Upper lobe of left lung (tissue), 6 donors: Measurements from ENCODE around the gene NEO1. TPM values are rescaled to one million over a fixed set of nuclear protein-coding genes. Genes with fewer than 3 reads are reported as not detected.

ENCODE experiments used
- ATAC-seq, 2 donors: fragments of 200-7000 bp; cut with Tn5 transposase; one replicate each; pipeline ENCODE4 v1.9.1; 2022; ENCODE audit warnings: mild to moderate bottlenecking in 2 of 2, moderate library complexity in 2 of 2; ENCODE audit not compliant: low FRiP score in 2 of 2
- DNase-seq, 2 donors: peaks; one replicate each; pipeline ENCODE4 v3.0.0-alpha.2; 2019 to 2020
- H3K27ac ChIP-seq, 4 donors: fragments of 200-600 bp; sonication (generic); one replicate each; pipeline ENCODE4 v1.5.1; 2016 to 2019
- H3K27me3 ChIP-seq, 4 donors: fragments of 200-600 bp; sonication (generic); one replicate each; pipeline ENCODE4 v1.5.1; 2017 to 2019
- H3K36me3 ChIP-seq, 4 donors: fragments of 200-600 bp; sonication (generic); one replicate each; pipeline ENCODE4 v1.5.1; 2016 to 2019
- H3K4me1 ChIP-seq, 4 donors: fragments of 200-600 bp; sonication (generic); one replicate each; pipeline ENCODE4 v1.5.1; 2018 to 2019
- H3K4me3 ChIP-seq, 4 donors: fragments of 200-600 bp; sonication (generic); one replicate each; pipeline ENCODE4 v1.5.1; 2017 to 2019; ENCODE audit warnings: mild to moderate bottlenecking in 2 of 4, moderate library complexity in 1 of 4
- H3K9me3 ChIP-seq, 4 donors: fragments of 200-600 bp; sonication (generic); one replicate each; pipeline ENCODE4 v1.5.1; 2018 to 2019
- EP300 ChIP-seq, 4 donors: sonication (generic); formaldehyde crosslinking; IDR thresholded peaks; one replicate each; pipeline ENCODE4 v1.5.1; 2017; ENCODE audit warnings: antibody characterized with exemption in 4 of 4, control low read depth in 2 of 4
- POLR2A ChIP-seq, 4 donors: fragments of 450-650 bp; IDR thresholded peaks; one replicate each; pipeline ENCODE4 v1.5.1; 2016 to 2017; ENCODE audit warnings: antibody characterized with exemption in 4 of 4, mild to moderate bottlenecking in 2 of 4
- POLR2AphosphoS5 ChIP-seq, 2 donors: sonication (generic); formaldehyde crosslinking; IDR thresholded peaks; one replicate each; pipeline ENCODE4 v1.5.1; 2017; ENCODE audit warnings: antibody characterized with exemption in 2 of 2
- WGBS, 2 donors: methylation state at CpG; one replicate each; pipeline ENCODE4 v1.1.5; 2017 to 2018; 5-methylcytosine and 5-hydroxymethylcytosine counted together
- total RNA-seq, 6 donors: library from RNA; depleted of rRNA in 4 of 6; stranded (reverse); fragments of >200 nt in 4 of 6; gene quantifications; one replicate each; pipeline versions ENCODE4 v1.1.0 to v1.2.1, GENCODE V29; 2016 to 2021
- TF ChIP-seq, protein P1 (sequence below), 6 experiments: fragments of 450-650 bp in 4 of 6; fragments of 200-600 bp in 2 of 6; sonication (generic) in 2 of 6; IDR thresholded peaks; one replicate each; pipeline ENCODE4 v1.5.1; 2016 to 2019; ENCODE audit warnings: antibody characterized with exemption in 6 of 6
- donor health status: DM: no; HTN: no; CAD: no; lungs with moderate emphysema.
- donor health status: DM: no; HTN: yes; CAD: no; lungs with severe emphysema.

Gene NEO1
- total RNA-seq, 6 donors from 2014 or later = 14.7 to 37.5 (median 28.2) TPM

DNA sequence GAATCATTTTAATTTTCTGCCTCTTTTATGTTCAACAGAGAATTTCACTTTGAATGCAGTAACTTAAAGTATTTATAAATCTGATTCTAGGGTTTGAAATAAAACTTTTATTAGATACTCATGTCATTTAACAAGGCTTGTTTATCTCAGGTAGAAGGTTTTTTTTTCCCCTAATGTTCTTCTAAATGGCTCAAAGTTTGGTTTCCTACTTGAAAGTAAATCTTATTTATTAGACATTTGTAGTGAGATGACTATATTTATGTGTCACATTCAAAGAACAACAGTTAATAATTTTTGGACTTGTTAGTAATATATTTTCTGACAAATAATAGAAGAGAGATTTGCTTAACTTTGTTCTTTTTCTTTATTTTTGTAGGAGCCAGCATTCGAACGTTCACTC, 63.9 kb downstream of the NEO1 start:
- H3K27ac ChIP-seq = no peak overlapping the region
- WGBS, 2 donors = 84 to 95% methylated on average over 2 of the region's 2 CpGs
- no peak for DNase-seq
- H3K36me3 ChIP-seq = peaks cover 0 to 3% (median 0%) of the 10 kb centered on the region in 4 donors
- ATAC-seq = no peak
- H3K4me1 ChIP-seq = no peaks in the 10 kb centered on the region
- no peaks in the 10 kb centered on the region for H3K27me3 ChIP-seq
- TF ChIP-seq EP300 (IDR thresholded peaks at IDR 0.05) = no peak
- TF ChIP-seq, protein P1, sequence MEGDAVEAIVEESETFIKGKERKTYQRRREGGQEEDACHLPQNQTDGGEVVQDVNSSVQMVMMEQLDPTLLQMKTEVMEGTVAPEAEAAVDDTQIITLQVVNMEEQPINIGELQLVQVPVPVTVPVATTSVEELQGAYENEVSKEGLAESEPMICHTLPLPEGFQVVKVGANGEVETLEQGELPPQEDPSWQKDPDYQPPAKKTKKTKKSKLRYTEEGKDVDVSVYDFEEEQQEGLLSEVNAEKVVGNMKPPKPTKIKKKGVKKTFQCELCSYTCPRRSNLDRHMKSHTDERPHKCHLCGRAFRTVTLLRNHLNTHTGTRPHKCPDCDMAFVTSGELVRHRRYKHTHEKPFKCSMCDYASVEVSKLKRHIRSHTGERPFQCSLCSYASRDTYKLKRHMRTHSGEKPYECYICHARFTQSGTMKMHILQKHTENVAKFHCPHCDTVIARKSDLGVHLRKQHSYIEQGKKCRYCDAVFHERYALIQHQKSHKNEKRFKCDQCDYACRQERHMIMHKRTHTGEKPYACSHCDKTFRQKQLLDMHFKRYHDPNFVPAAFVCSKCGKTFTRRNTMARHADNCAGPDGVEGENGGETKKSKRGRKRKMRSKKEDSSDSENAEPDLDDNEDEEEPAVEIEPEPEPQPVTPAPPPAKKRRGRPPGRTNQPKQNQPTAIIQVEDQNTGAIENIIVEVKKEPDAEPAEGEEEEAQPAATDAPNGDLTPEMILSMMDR (IDR thresholded peaks at IDR 0.05) = no peak
- no peak for TF ChIP-seq POLR2AphosphoS5 (IDR thresholded peaks at IDR 0.05)
- no peak for TF ChIP-seq POLR2A (IDR thresholded peaks at IDR 0.05)
- no peak overlapping the region for H3K4me3 ChIP-seq
- H3K9me3 ChIP-seq = no peaks in the 10 kb centered on the region

DNA sequence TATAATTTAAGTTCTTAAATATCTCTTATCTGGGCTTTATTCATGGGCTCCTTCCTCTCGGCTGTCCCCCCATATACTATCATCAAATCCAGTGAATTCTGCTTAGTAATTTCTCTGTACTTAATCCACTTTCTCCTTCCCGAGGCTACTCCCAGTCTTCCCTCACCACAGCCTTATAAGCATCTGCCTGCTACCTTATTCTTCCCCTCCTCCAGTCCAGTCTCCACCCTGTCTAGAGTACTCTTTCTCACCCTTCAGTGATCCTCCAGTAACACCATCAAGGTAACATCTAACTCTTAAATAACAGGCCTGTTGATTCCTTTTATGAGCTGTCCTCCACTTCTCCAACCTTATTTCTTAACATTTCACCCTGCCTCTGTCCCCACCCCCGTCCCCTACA, 65.8 kb downstream of the NEO1 start:
- Histone ChIP-seq H3K27me3 (no peaks in the 10 kb centered on the region), H3K4me3 (no peak overlapping the region), H3K36me3 (peaks cover 0 to 3% (median 0%) of the 10 kb centered on the region in 4 donors), H3K4me1 (no peaks in the 10 kb centered on the region), H3K9me3 (no peaks in the 10 kb centered on the region), H3K27ac (no peak overlapping the region)
- TF ChIP-seq POLR2A (IDR thresholded peaks at IDR 0.05) (no peak), POLR2AphosphoS5 (IDR thresholded peaks at IDR 0.05) (no peak), EP300 (IDR thresholded peaks at IDR 0.05) (no peak)
- TF ChIP-seq, protein P1 (IDR thresholded peaks at IDR 0.05) = no peak
- WGBS, 2 donors = 76 to 87% methylated on average over 3 of the region's 3 CpGs
- DNase-seq (no peak), ATAC-seq (no peak)

DNA sequence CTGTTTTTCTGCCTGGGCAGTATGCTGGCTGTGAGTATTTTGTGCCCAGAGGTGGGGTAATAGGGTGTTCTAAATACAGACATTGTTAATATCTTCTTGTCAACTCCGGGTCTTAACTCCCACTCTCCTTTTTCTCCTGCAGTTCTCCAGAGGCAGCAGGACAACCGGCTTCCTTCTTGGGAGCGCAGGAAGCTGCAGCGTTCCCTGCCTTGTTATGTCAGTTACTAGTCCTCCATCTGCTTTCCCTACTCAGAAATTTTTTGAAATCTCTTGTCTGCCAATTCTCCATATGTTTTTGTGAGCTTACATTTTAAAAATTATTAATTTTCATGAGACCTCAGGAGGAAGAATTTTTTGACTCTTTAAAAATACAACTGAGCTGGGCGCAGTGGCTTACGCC, 67.2 kb downstream of the NEO1 start:
- WGBS, 2 donors = 94 to 97% methylated on average over 6 of the region's 6 CpGs
- peaks cover 0 to 3% (median 1%) of the 10 kb centered on the region in 4 donors for H3K36me3 ChIP-seq

DNA sequence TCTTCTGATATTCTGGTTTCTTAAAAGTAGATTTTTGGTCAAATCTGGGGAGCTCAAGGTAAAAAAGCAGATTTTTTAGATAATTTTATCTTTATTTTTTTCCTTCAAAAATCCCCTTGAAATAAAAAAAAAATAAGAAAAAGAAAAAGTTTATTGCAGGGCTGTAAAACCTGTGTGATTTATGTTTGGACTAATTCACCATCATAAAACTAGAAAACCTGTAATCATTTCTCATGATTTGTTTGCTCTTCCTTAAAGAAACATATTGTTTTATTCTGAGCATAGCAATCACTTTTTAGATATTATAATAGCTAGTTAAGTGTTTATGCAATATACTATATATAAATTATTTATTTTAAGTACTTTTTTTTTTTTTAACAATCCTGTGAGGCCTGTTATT, 68.0 kb downstream of the NEO1 start:
- TF ChIP-seq POLR2A (IDR thresholded peaks at IDR 0.05) = no peak
- TF ChIP-seq POLR2AphosphoS5 (IDR thresholded peaks at IDR 0.05) = no peak
- TF ChIP-seq EP300 (IDR thresholded peaks at IDR 0.05) = no peak
- TF ChIP-seq, protein P1 (IDR thresholded peaks at IDR 0.05) = no peak
- H3K4me1 ChIP-seq = no peaks in the 10 kb centered on the region
- DNase-seq (no peak), ATAC-seq (no peak)
- no peaks in the 10 kb centered on the region for H3K9me3 ChIP-seq
- H3K27me3 ChIP-seq = no peaks in the 10 kb centered on the region
- peaks cover 0 to 3% (median 1%) of the 10 kb centered on the region in 4 donors for H3K36me3 ChIP-seq
- H3K4me3 ChIP-seq = no peak overlapping the region
- no peak overlapping the region for H3K27ac ChIP-seq

More for the DNA sequence above, 67.2 kb downstream of the NEO1 start:
- no peak overlapping the region for H3K4me3 ChIP-seq
- no peaks in the 10 kb centered on the region for H3K4me1 ChIP-seq
- H3K9me3 ChIP-seq = no peaks in the 10 kb centered on the region
- TF ChIP-seq POLR2AphosphoS5 (IDR thresholded peaks at IDR 0.05) (no peak), EP300 (IDR thresholded peaks at IDR 0.05) (no peak), POLR2A (IDR thresholded peaks at IDR 0.05) (no peak)
- TF ChIP-seq, protein P1 (IDR thresholded peaks at IDR 0.05) = no peak
- no peaks in the 10 kb centered on the region for H3K27me3 ChIP-seq
- no peak for DNase-seq
- no peak for ATAC-seq
- H3K27ac ChIP-seq = no peak overlapping the region

DNA sequence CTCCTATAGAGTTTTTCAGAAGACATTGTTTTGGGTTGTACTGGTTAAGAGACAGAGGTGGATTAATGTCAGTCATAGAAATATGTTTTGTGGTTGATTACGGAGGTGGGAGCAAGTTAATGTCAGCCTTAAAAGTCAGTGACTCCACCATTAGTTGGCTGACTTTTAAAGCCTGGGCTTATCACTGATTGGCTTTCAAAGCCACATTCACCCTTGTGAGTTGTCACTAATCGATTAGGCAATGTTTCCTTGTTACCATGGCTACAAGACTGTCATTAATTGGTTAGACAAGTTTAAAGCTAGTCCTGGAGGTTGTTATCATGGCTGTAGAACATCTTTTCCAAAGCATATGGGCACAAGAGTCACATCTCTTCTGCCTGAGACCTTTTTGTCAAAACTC, 73.0 kb downstream of the NEO1 start:
- no peak for ATAC-seq

More for the DNA sequence above, 73.0 kb downstream of the NEO1 start:
- no peak for DNase-seq
- H3K27me3 ChIP-seq = no peaks in the 10 kb centered on the region
- peaks cover 0 to 6% (median 0%) of the 10 kb centered on the region in 4 donors for H3K36me3 ChIP-seq
- no peak overlapping the region for H3K27ac ChIP-seq
- no peak overlapping the region for H3K4me3 ChIP-seq
- TF ChIP-seq, protein P1 (IDR thresholded peaks at IDR 0.05) = no peak
- TF ChIP-seq EP300 (IDR thresholded peaks at IDR 0.05) (no peak), POLR2A (IDR thresholded peaks at IDR 0.05) (no peak), POLR2AphosphoS5 (IDR thresholded peaks at IDR 0.05) (no peak)
- H3K9me3 ChIP-seq = no peaks in the 10 kb centered on the region
- WGBS, 2 donors = 69 to 89% methylated on average over 2 of the region's 2 CpGs
- H3K4me1 ChIP-seq = no peaks in the 10 kb centered on the region
